ENCODE results near the gene PEMT.
"Not testable (repeated sequence)": the region's sequence is repeated elsewhere in the genome, so short reads cannot be mapped to it uniquely, and the experiment has no call there.

The PEMT gene

DNA sequence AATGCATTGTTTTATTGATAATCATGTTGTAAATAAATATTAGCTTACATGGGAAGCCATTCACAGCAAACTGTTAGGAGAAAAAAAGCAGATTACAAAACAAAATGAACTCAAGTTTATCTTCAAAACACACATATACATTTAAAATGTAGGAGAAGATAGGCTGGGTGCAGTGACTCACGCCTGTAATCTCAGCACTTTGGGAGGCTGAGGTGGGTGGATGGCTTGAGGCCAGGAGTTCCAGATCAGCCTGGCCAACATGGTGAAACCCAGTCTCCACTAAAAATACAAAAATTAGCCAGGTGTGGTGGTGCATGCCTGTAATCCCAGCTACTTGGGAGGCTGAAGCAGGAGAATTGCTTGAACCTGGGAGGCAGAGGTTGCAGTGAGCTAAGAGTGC is 125.6 kb downstream of the PEMT start:
- in situ Hi-C loops (cut with MboI; ENCODE audit: low sequenced_read_pairs) = not testable (repeated sequence)

DNA sequence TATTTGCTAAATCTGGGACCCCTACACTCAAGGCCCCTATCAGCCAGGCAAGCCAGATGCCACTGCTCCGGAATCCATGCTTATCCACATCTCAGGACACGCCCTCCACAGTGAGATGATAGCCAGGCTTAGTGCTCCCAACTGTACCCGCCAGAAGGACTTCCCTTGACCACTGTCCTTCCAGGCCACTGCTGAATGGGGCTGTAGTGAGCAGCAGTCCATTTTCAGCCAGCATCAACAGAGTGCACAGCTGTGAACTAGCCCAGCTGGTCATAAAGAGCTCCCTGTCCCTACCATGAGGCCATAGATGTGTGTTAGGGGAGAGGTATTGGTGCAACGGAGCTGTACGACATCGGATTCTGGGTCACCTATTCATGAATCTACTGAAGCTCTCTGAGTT is 127.7 kb downstream of the PEMT start:
- in situ Hi-C loops (cut with MboI; ENCODE audit: low sequenced_read_pairs) = no loop called here

DNA sequence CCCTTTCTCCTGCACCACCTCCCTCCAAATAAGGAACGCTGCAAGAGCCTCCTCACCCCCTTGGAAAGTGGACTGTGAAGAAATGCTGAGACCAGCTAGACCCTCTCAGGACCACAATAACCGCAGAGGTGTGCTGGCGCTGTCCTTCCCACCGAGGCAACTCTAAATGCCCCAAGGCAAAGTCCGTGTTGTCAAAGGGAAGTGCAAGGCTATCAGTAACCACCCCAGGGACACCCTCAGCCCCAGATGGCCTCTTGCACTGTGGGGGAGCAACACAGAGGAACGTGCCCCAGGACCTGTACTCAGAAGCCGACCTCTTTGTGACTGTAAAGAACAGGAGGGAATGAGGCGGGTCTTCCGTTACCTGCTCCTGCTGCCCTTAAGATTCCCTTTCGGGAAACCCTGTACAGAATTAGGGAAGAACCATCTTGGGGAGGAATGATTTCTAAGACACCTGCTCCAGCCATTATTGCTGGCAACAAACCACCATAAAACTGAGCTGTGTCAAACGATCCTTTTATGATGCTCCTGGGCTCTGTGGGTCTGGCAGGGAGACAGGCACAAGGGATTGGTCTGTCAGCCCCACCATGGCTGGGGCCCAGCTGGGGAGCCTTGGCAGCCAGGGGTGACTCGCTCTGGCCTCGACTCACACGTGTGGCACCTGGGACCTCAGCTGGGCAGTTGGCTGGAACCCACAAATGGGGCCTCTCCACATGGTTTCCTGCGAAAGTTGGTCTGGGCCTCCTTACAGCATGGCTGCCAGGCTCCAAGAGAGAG is 129.3 kb downstream of the PEMT start:
- in situ Hi-C loops (cut with MboI; ENCODE audit: low sequenced_read_pairs) = no loop called here

DNA sequence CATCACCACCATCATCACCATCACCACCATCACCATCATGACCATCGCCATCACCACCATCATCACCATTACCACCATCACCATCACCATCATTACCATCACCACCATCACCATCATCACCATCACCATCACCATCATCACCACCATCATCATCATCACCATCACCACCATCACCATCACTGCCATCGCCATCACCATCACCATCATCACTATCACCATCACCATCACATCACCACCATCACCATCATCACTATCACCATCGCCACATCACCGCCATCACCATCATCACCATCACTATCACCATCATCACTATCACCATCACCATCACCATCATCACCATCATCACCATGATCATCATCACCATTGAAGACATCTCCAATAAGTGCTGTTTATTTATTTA is 131.5 kb downstream of the PEMT start:
- in situ Hi-C loops (cut with MboI; ENCODE audit: low sequenced_read_pairs) = no loop called here

DNA sequence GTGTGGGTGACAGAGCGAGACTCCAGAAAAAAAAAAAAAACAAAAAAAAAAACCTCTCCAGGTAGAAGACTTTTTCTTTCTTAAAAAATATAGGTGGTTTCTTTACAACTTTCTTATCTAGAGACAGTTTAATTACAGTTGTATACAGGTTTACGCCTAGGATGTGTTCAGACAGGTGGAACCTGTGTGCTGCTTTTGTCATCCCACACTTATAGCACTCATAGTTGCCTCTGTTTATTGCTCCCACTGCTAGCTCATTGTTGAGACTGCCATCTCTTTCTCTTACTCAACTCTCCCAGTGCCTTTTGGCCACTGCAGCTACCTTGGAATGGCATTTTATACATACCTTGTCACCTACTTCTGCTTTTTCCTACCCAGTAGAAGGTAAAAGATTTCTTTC is 133.8 kb downstream of the PEMT start:
- in situ Hi-C loops (cut with MboI; ENCODE audit: low sequenced_read_pairs) = no loop called here

DNA sequence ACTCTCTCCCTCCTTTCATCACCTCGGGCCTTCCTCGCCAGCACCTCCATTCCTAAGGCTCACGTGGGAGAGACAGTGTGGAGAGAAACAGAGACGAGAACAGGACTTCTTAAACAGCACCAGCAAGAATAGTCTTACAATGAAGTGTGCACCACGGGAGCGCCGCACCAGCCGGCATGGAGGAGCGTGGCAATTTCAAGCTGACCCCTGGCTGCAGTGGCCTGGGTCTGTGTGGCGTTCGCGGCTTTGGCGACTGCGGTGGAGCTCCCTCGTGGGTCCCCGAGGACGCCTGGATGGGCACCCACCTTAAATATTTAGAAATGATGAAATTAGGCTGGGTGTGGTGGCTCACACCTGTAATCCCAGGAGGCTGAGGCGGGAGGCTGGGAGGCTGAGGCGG is 135.3 kb downstream of the PEMT start:
- in situ Hi-C loops (cut with MboI; ENCODE audit: low sequenced_read_pairs) = no loop called here

Measured in hTERT RPE-1 (cell line).